Activated T-helper 9 cell treated with anti-CD3 and anti-CD28 coated beads, Interleukin-2, amount 50 U/mL, for 16 hours (primary cell): ENCODE measurements around the gene GADD45GIP1.
"Not testable (repeated sequence)": the region's sequence is repeated elsewhere in the genome, so short reads cannot be mapped to it uniquely, and the experiment has no call there.

Experiments
- DNase-seq: peaks from one replicate; pipeline ENCODE4 v3.0.0-alpha.2; 2020; ENCODE audit warnings: low read depth

Gene GADD45GIP1

DNA sequence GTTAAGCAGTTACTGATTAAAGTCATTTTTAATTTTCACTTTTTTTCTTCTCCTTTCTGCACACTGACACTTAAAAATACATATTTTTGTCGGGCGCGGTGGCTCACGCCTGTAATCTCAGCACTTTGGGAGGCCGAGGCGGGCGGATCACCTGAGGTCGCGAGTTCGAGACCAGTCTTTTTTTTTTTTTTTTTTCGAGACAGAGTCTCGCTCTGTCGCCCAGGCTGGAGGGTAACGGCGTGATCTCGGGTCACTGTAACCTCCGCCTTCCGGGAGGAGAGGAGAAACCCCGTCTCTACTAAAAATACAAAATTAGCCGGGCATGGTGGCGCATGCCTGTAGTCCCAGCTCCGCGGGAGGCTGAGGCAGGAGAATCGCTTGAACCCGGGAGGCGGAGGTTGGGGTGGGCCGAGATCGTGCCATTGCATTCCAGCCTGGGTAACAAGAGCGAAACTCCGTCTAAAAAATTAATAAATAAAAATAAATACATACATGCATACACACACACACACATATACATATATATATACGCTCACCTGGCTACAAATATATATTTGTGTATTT lies 448 bp upstream of the GADD45GIP1 start:
- not testable (repeated sequence) for DNase-seq

DNA sequence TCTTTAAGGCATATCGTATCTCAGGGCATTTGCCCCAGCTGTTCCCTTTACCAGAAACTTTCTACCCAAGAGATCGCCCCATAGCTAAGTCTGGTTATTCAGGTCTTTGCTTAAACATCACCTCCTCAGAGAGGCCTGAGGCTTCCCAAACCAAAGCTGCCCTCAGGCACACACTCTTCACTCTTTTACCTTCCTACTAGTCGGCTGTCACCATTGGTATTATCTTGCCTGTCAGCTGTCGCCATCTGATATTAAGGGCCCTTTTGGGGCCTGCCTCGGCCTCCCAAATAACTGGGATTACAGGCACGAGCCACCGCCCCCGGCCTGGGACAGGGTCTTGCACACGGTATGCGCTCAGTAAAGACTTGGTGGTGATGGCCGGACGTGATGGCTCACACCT lies 1.0 kb downstream of the GADD45GIP1 start:
- no peak for DNase-seq

DNA sequence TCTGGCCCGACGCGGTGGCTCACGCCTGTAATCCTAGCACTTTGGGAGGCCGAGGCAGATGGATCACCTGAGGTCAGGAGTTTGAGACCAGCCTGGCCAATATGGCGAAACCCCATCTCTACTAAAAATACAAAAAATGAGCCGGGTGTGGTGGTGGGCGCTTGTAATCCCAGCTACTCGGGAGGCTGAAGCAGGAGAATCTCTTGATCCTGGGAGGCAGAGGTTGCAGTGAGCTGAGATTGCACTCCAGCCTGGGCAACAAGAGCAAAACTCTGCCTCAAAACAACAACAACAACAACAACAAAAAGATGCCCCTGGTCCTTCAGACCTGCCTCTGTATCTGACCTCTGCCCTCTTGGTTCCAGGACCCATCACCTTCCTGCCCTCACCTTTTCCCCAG lies 1.4 kb downstream of the GADD45GIP1 start:
- DNase-seq = not testable (repeated sequence)

DNA sequence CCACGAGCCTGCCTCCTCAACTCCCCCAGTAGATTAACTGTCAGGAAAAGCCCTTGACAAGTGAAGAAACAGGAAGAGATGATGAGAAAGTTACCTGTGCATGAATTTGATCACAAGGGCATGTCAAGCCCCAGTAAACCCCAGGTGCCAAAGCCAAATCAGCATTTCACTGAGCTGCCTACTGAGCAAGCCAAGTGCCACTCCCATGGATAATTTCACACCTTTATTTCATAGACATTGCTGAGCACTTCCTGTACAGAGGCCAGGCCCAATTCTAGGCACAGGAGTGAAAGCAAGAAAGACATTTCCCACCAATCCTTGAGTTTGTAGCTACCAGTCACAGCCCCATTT lies 2.4 kb downstream of the GADD45GIP1 start:
- DNase-seq = no peak

DNA sequence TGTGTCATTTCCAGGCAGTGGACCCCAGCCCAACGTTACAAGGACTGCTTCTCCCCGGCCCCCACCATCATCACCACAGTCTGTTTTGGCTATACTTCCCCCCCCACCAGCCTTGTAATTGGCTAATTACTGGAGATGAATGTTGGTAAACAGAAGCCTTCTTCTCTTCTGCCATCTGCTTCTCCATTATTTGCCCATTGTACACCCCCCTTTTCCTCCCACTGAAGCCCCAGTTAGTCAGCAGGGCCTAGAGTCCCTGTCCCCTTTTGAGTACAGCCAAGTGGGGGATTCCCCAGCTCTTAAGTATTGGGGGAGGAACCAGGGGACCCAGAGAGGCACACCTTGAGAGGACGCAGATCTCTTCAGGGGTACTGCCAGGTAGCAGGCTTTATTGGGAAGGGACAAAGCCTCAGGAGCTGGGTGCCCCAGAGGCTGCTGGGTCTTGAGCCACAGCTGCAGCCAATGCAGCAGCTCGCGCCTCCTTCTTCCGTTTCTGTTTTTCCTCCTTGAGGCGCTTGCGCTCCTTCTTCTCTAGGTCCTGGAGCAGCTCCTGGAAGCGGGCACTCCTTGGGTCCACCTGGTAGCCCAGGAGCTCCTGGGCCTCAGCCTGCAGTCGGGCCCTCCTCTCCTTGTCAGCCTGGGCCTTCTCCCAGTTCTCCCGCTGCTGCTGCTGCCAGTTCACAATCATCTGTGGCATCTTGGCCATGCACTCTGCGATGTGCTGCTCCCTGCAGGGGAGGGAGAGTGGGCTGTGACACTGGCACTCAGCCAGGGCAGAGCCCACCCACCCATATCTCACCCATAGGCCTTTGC lies 3.0 kb downstream of the GADD45GIP1 start:
- DNase-seq = no peak

DNA sequence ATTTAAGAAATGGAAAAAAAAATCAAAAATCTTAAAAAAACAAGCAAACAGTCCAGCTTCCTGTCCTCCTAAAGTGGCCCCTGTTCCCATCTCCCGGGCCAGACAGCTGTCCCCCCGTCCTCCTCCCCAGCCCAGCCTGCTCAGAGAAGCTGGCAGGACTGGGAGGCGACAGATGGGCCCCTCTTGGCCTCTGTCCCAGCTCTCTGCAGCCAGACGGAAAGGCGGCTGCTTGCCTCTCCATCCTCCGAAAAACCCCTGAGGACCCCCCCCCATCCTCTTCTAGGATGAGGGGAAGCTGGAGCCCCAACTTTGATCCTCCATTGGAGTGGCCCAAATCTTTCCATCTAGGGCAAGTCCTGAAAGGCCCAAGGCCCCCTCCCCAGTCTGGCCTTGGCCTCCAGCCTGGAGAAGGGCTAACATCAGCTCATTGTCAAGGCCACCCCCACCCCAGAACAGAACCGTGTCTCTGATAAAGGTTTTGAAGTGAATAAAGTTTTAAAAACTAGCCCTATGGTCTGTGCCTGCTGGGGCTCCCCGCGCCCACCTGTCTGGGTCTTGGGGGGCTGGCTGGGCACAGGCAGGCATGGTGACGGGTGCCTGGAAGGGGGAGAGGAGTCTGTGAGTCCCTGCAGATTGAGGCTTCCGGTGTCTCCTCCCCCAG lies 3.8 kb downstream of the GADD45GIP1 start:
- DNase-seq = no peak

DNA sequence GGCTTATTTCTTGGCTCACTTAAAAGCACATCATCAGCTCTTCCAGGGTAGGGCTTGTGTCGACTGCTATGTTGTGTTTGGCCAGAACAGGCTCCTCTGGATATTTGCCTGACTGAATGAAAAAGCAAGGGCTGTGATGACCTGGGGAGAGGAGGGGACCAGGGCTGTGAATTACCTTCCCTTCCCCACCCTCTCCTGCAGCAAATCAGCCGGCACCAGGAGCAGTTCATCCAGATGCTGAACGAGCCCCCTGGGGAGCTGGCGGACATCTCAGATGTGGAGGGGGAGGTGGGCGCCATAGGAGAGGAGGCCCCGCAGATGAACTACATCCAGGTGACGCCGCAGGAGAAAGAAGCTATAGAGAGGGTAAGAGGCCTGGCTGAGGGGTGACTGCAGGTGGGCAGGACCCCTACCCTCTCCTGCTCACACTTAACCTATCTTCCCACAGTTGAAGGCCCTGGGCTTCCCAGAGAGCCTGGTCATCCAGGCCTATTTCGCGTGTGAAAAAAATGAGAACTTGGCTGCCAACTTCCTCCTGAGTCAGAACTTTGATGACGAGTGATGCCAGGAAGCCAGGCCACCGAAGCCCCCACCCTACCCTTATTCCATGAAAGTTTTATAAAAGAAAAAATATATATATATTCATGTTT lies 4.4 kb downstream of the GADD45GIP1 start:
- DNase-seq = no peak

DNA sequence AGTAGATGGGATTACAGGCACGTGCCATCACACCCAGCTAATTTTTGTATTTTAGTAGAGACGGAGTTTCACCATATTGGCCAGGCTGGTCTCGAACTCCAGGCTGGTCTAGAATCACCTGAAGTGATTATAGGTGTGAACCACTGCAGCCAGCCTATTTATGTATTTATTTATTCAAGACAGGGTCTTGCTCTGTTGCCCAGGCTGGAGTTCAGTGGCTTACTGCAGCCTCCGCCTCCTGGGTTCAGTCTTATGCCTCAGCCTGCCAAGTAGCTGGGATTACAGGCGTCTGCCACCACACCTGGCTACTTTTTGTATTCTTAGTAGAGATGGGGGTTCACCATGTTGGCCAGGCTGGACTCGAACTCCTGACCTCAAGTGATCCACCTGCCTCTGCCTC lies 5.0 kb downstream of the GADD45GIP1 start:
- DNase-seq = not testable (repeated sequence)

DNA sequence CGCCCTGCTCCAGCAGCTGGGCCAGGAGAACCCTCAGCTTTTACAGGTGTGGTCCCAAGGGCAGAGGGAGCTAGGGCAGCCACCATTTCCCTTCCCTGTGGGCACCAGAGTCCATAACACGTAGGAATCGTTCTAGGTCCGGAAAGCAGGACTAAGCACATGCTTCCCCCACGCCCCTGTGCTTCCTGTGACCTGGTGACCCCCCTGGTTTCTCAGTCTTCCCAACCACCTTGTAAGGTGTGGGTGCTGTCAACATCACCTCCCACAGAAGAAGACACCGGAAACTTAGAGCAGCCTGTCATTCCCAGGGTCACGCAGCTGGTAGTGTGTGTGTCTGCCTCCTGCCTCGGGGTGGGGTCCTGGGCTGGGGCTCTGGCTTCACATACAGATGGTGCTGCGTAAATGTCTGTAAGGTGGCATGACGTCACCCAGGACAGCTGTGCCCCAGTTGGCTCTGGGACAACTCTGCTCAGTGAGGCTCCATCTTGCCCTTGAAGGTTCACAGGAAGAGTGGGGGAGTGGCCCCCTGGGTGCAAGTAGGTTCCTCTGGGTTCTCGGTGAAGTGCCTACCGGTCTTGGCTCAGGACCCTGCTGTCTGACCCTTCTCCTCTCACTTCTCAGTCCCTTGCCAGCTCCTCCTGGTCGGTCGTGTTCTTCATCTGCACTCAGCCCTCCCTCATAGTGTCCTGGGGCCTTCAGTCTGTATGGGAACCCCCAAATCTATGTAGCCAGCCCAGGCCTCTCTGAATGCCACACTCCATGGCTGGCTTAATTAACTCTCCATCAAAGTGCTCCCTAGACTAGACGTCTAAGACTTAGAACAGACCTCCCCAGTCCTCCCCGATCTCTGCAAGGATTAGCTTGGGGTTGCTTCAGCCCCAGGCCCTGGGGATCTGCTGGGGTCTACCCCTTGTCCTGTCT lies 7.4 kb downstream of the GADD45GIP1 start:
- DNase-seq = no peak

DNA sequence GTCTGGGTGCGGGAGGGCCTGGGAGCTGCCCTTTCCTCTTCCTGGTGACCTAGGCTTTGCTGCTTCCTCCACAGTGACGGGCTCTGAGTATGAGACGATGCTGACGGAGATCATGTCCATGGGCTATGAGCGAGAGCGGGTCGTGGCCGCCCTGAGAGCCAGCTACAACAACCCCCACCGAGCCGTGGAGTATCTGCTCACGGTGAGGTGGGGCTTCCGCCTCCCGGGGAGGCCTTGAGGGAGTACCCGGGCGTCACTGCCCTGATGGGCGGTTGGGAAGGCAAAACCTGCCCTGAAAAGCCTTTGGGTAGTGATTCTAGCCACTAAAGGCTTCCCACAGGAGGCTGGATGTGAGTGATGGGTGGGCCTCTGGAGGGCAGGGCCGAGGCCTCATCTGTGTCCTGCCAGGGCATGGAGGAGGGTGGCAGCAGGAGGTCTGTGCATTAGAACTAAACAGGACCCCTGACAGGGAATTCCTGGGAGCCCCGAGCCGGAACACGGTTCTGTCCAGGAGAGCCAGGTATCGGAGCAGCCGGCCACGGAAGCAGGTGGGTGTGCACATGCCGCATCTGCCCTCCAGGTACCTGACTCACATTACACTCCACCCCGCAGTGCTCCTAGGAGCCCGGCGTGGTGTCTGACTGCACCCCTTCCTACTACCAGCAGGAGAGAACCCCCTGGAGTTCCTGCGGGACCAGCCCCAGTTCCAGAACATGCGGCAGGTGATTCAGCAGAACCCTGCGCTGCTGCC lies 8.2 kb downstream of the GADD45GIP1 start:
- DNase-seq = no peak

DNA sequence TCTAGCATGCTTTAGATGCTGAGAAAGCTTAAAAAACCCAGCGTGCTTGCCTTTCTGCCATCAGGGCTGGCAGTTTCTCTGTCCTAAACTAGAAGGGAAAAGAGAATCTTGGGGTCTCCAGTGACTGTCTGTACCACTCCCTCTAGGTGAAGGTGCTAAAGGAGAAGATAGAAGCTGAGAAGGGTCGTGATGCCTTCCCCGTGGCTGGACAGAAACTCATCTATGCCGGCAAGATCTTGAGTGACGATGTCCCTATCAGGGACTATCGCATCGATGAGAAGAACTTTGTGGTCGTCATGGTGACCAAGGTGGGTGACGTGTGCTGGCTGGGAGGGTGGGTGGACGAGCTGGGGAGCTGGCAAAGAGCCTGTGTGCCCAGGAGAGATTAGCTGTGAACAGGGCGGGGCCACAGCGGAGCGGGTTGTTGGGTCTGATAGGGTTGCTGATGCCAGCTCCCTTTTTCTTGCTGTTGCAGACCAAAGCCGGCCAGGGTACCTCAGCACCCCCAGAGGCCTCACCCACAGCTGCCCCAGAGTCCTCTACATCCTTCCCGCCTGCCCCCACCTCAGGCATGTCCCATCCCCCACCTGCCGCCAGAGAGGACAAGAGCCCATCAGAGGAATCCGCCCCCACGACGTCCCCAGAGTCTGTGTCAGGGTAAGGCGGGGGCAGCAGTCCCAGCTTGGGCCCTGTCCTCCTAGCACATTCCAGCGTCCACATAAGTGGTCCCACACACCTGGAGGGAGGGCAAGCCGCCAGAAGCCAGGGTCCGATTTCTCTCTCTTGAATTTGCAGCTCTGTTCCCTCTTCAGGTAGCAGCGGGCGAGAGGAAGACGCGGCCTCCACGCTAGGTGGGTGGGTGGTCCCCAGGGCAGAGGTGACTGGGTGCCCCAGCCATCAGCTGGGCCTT lies 9.1 kb downstream of the GADD45GIP1 start:
- DNase-seq = no peak

DNA sequence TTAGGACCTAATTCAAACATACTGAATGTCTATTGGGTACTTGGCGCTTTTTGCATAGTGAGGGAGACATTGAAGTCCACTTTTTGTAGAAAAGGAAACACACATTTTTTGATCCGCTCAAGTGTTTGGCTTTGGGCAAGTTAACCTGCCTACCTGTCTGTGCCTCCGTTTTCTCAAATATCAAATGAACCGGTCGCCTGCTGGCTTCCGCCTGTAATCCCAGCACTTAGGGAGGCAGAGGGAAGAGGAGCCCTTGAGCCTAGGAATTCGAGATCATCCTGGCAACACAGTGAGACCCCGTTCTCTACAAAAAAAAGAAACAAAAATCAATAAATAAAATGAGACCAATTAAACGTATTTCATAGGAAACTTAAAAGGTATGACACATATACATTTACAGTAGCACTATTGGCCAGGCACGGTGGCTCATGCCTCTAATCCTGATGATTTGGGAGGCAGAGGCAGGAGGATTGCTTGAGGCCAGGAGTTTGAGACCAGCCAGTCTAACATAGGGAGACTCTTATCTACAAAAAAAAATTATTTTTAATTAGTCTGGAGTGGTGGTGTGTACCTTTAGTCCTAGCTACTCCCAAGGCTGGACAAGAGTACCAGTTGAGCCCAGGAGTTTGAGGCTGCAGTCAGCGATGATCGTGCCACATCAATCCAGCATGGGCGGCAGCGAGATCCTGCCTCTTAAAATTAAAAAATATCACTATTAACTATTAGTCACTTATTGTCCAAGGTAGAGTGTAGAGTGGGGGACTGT lies 10.1 kb downstream of the GADD45GIP1 start:
- DNase-seq = no peak

DNA sequence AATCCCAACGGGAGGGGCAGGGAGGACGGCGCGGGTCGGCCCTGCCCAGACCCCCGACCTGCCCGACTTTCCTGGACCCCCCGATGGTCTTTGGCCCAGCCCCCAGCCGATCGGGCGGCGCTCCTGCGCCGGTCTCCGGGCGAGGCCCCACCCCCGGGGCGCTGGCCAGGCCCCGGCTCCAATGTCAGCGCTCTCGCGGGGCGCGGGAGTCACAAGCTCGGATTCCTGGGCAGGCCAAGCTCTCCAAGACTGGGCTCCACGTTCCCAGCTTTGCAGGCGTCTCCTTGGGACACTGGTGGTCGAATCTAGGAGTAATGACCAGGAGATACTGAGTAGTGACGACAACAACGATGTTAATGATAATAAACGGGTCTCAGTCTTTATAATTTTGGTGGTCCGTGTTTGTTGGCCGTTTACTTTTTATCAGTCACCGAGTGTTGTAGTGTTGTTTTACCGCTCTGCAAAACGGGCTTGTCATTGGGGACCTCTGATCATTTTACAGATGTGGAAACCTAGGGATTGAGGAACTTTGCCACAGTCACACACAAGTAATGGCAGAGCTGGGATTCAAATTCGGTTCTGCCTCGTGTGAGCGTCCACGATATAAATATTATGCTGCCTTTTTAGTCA lies 10.8 kb downstream of the GADD45GIP1 start:
- peak; percentile 41 for DNase-seq

DNA sequence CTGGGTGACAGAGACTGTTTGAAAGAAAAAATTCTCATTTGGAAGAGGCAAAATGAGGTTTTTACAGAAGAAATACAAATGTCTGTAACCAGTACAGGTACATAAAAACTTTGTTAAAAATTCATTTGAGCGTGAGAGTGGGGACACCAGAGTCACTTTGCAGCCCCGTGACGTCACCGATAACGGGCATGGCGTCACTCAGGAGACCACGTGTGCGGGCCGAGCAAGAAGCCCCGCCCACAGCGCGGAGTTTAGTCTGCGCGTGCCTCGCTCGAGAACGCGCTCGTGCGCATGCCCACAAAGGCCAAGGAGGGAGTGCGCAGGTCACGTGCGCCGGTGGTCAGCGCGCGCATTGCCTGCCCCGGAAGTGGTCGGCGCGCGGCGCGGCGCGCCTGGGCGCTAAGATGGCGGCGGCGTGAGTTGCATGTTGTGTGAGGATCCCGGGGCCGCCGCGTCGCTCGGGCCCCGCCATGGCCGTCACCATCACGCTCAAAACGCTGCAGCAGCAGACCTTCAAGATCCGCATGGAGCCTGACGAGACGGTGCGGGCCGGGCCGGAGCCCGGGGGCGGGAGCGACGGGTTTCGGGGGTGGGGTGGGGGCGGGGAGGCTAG lies 11.4 kb downstream of the GADD45GIP1 start, which contains the start of gene RAD23A:
Gene RAD23A, plus strand, starts transcription at position 384 of the 613 bp plus-strand sequence. Its CDS starts 87 bp downstream, at position 471.
- peak; percentile 97 for DNase-seq

DNA sequence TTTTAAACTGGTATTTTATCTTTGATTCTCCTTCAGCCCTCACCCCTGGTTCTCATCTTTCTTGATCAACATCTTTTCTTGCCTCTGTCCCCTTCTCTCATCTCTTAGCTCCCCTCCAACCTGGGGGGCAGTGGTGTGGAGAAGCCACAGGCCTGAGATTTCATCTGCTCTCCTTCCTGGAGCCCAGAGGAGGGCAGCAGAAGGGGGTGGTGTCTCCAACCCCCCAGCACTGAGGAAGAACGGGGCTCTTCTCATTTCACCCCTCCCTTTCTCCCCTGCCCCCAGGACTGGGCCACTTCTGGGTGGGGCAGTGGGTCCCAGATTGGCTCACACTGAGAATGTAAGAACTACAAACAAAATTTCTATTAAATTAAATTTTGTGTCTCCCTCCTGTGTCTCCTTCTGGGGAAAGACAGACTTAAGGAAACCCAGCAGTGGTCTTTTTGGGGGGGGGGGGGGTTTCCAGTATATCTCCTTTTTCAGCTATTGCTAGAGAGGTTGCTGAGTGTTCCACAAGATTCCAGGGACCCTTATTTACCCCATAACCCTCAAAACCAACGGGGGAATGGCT lies 12.8 kb downstream of the GADD45GIP1 start:
- no peak for DNase-seq

DNA sequence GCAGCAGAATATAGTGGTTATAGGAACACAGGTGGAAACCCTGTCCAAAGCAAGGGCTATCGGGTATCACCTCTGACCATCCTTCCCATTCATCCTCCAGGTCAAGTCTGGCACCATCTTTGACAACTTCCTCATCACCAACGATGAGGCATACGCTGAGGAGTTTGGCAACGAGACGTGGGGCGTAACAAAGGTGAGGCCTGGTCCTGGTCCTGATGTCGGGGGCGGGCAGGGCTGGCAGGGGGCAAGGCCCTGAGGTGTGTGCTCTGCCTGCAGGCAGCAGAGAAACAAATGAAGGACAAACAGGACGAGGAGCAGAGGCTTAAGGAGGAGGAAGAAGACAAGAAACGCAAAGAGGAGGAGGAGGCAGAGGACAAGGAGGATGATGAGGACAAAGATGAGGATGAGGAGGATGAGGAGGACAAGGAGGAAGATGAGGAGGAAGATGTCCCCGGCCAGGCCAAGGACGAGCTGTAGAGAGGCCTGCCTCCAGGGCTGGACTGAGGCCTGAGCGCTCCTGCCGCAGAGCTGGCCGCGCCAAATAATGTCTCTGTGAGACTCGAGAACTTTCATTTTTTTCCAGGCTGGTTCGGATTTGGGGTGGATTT lies 13.5 kb downstream of the GADD45GIP1 start:
- DNase-seq = no peak

DNA sequence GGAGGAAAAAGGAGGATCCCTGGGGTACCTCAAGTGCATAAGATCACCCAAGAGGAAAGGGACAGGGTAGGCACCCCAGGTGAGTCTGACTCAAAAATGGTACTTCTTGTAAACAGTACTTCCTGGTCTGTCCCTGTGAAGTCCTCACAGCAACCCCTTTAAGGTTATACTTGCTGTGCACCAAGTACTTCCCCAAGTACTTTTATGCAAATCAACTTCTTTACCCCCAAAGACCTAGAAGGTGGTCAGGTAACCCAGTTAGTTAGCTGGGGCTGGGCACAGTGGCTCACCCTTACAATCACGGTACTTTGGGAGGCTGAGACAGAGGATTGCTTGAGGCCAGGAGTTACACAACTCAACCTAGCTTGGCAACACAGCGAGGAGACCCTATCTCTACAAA lies 16.1 kb downstream of the GADD45GIP1 start:
- DNase-seq = no peak
